C4-2B (cell line): ENCODE measurements around the gene UVRAG.
"Not testable (repeated sequence)": the region's sequence is repeated elsewhere in the genome, so short reads cannot be mapped to it uniquely, and the experiment has no call there.

Experiments used
- H3K27ac ChIP-seq: fragments of 450-650 bp; 2 replicates; pipeline ENCODE4 v1.5.1; 2017
- ZFX ChIP-seq: fragments of 450-650 bp; IDR thresholded peaks from 2 replicates; pipeline ENCODE4 v1.6.1; 2017
- TF ChIP-seq, protein P1 (sequence below): fragments of 450-650 bp; conservative IDR thresholded peaks from 2 replicates; pipeline ENCODE4 v1.5.1; 2017; ENCODE audit warnings: mild to moderate bottlenecking

UVRAG gene

DNA sequence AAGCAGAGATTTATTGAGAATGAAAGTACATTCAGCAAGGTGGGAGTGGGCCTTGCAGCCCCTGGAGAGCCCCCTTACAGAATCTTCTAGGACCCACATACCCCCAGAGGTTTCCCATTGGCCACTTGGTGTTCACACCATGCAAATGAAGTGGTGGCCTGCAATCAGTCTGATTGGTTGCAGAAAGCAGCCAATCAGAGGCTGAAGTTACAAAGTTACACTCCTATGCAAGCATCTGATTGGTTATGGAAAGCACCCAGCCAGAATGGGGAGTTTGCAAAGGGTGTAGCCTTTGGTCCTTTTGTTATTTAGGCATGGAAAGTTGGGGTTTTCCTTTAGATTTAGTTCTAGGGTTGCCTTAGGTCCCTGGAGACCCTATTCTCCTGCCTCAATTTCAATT lies 34.9 kb downstream of the UVRAG start:
- no peak overlapping the region for H3K27ac ChIP-seq
- TF ChIP-seq, protein P1, sequence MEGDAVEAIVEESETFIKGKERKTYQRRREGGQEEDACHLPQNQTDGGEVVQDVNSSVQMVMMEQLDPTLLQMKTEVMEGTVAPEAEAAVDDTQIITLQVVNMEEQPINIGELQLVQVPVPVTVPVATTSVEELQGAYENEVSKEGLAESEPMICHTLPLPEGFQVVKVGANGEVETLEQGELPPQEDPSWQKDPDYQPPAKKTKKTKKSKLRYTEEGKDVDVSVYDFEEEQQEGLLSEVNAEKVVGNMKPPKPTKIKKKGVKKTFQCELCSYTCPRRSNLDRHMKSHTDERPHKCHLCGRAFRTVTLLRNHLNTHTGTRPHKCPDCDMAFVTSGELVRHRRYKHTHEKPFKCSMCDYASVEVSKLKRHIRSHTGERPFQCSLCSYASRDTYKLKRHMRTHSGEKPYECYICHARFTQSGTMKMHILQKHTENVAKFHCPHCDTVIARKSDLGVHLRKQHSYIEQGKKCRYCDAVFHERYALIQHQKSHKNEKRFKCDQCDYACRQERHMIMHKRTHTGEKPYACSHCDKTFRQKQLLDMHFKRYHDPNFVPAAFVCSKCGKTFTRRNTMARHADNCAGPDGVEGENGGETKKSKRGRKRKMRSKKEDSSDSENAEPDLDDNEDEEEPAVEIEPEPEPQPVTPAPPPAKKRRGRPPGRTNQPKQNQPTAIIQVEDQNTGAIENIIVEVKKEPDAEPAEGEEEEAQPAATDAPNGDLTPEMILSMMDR, result no peak
- TF ChIP-seq ZFX, result no peak

DNA sequence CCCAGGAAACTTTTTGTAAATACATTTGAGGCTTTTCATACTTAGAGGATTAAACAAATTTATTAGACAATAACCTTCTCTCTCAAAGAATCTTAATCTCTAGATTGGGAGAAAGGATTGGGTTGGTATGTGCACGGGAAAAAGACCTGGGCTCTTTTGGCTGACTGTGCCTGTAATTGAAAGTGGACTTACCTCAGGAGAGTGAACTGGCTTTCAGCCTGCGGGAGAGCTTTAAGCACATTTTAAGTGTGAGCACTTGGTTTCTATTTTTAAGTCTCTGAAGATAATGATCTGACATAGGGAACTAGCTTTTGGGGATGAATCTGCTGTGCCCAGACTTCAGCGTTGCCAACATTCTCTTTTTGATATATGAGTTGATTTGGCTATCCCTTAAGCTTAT lies 35.8 kb downstream of the UVRAG start:
- H3K27ac ChIP-seq, result no peak overlapping the region
- TF ChIP-seq ZFX, result no peak
- TF ChIP-seq, protein P1, result no peak

DNA sequence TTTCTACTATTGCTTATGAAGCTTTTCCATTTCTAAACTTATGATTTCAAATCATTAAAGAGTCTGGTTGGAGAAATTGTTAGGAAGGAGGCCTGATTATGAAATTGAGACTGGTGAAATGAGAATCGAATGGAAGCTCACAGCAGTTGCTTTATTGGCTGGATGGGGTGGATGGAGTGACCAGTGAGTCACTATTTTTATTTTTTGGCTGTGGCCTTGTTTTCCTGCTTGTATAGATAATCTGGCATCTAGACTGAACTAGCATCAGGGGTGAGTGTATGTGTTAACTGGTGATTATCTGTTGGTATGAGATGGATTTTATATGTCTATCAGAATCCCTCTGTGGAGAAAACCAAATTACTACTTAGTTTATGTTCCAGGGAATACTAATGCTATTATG lies 36.2 kb downstream of the UVRAG start:
- no peak for TF ChIP-seq ZFX
- TF ChIP-seq, protein P1, result no peak
- H3K27ac ChIP-seq, result no peak overlapping the region

DNA sequence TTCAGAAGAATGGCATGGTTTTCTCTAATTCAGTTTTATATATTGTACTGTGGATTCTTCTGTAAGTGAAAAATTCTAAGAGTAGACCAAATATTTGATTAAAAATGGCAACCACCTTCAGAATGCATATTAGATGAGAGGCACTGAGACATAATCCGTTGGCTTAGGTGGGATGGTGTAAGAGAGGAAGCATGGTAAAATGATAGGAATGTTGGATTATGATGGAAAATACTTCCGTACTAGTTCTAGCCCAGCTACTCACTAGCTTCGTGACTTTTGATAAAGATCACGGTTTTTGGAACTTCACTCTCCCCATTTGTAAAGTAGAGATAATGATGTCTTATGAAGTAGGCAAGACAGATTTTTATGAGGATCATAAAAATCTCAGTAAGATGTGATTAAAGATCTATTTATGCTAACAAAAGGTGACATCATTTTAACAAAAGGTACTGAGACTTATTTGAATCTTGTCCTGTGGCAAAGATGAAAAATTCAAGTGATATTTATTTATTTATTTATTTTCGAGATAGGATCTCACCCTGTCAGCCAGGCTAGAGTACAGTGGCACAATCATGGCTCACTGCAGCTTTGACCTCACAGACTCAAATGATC lies 37.5 kb downstream of the UVRAG start:
- TF ChIP-seq ZFX, result no peak
- TF ChIP-seq, protein P1, result no peak
- no peak overlapping the region for H3K27ac ChIP-seq

DNA sequence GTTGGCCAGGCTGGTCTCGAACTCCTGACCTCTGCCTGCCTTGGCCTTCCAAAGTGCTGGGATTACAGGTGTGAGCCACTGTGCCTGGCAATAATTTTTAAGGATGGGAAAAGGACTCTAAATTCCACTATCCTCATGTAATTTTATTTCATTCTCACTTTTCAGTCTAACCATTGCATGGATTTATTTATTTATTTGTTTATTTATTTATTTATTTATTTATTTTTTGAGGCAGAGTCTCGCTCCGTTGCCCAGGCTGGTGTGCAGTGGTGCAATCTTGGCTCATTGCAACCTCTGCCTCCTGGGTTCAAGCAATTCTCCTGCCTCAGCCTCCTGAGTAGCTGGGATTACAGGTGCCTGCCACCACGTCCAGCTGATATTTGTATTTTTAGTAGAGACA lies 38.6 kb downstream of the UVRAG start:
- not testable (repeated sequence) for H3K27ac ChIP-seq

DNA sequence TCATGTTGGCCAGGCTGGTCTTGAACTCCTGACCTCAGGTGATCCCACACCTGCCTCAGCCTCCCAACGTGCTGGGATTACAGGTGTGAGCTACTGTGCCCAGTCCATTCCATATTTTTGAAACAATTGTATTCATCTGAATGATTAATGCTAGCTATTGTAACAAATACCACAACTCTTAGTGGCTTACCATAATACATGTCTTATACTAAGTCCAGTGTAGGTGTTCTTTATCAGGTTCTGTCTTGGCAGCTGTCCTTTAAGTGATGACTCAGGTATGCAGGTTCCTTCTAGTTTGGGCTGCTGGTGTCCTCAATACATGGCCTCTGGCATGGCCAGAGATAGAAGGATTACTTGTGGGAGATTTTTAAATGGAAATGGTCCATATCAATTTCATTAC lies 39.0 kb downstream of the UVRAG start:
- no peak overlapping the region for H3K27ac ChIP-seq
- TF ChIP-seq, protein P1, result no peak
- TF ChIP-seq ZFX, result no peak

DNA sequence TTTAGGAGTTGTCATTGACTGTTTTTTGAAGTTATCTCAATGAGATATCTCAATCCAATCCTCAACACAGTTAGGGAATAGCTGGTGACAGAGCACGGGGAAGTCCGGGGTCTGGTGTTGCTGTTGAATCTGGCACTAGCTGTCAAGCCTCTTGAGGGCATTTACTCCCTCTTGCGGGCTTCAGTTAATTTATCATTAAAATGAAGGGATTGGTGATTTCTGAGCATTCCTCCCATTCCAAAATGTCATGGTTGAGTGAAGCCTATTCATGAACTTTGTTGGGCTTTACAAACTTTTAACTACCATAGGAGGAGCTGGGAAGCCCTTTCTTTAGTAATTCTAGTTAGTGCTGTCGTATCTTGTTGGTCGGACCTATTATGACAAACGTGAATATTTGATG lies 40.2 kb downstream of the UVRAG start:
- no peak overlapping the region for H3K27ac ChIP-seq
- TF ChIP-seq, protein P1, result no peak

DNA sequence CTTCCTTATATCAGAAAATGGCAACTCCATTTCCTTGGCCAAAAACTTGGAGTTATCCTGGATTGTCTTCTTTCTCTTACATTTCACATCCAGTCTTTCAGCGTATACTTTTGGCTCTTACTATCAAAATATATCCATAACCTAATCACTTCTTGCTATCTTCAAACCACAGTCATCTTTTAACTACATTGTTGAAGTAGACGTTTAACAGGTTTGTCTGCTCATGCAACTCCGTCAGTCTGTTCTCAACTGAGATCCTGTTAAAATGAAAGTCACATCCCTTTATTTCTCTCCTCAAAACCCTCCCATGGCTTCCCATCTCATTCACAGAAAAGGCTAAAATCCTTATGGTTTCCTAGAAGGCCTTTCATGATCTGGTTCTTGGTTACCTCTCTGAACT lies 41.9 kb downstream of the UVRAG start:
- H3K27ac ChIP-seq, result no peak overlapping the region
- TF ChIP-seq, protein P1, result no peak
- no peak for TF ChIP-seq ZFX
